B cell (primary cell): ENCODE results near the gene FSIP1. TPM values are rescaled to one million over a fixed set of nuclear protein-coding genes. Genes with fewer than 3 reads are reported as not detected.

Experiments
- ATAC-seq: fragments of 200-7000 bp; cut with Tn5 transposase; one replicate; pipeline ENCODE4 v1.10.0; 2021; ENCODE audit warnings: low read depth, mild to moderate bottlenecking, moderate number of reproducible peaks, moderate library complexity
- CTCF ChIA-PET: fragments of 350-600 bp; sonication (Branson Sonifier 250); formaldehyde crosslinking; loops from one replicate; lab custom pipeline; 2021; ENCODE audit warnings: antibody characterized with exemption, inconsistent platforms; lab: Charles Lee
- POLR2A ChIA-PET: fragments of 350-600 bp; sonication (Branson Sonifier 250); formaldehyde crosslinking; loops from one replicate; lab custom pipeline; 2021; ENCODE audit warnings: antibody characterized with exemption; lab: Charles Lee
- DNase-seq: peaks from one replicate; pipeline ENCODE4 v3.0.0; 2013
- H2AFZ ChIP-seq: 2 replicates; pipeline ENCODE4 v1.6.1; 2012; ENCODE audit warnings: mild to moderate bottlenecking, low read depth, low read length; ENCODE audit not compliant: insufficient read depth, poor library complexity, severe bottlenecking
- H3K27ac ChIP-seq, 2 donors: 1 replicate in 1 of 2; 2 replicates in 1 of 2; pipeline ENCODE4 v1.5.1; 2012 to 2013; ENCODE audit warnings: low read length in 2 of 2, mild to moderate bottlenecking in 2 of 2, moderate library complexity in 1 of 2
- H3K27me3 ChIP-seq, 4 experiments: fragments of 200-600 bp in 1 of 4; sonication (generic) in 1 of 4; replicated peaks in 1 of 4; 1 replicate in 2 of 4; 2 replicates in 2 of 4; pipeline versions ENCODE4 v1.6.1 to v1.7.0; 2013 to 2016; ENCODE audit warnings: low read length in 3 of 4, mild to moderate bottlenecking in 2 of 4, mixed read lengths in 1 of 4, moderate library complexity in 1 of 4; ENCODE audit not compliant: insufficient read depth in 4 of 4, control insufficient read depth in 3 of 4; ENCODE audit errors: control extremely low read depth in 1 of 4
- H3K36me3 ChIP-seq, 2 experiments: replicated peaks in 1 of 2; 1 replicate in 1 of 2; 2 replicates in 1 of 2; pipeline versions ENCODE4 v1.6.1 to v1.7.1; 2013; ENCODE audit warnings: low read length in 1 of 2; ENCODE audit not compliant: insufficient read depth in 2 of 2, control insufficient read depth in 1 of 2; ENCODE audit errors: control extremely low read depth in 1 of 2, extremely low read depth in 1 of 2
- H3K4me1 ChIP-seq, 2 donors: fragments of 200-600 bp in 1 of 2; sonication (generic) in 1 of 2; 1 replicate in 1 of 2; 2 replicates in 1 of 2; pipeline versions ENCODE4 v1.5.1 to v1.6.1; 2013 to 2017; ENCODE audit warnings: low read length in 2 of 2; ENCODE audit not compliant: control insufficient read depth in 2 of 2, insufficient read depth in 2 of 2
- H3K4me2 ChIP-seq: replicated peaks from 2 replicates; pipeline ENCODE3; 2012; ENCODE audit warnings: mild to moderate bottlenecking, low read depth, low read length; ENCODE audit not compliant: poor library complexity, severe bottlenecking
- H3K4me3 ChIP-seq, 5 experiments: fragments of 200-600 bp in 1 of 5; sonication (generic) in 1 of 5; 1 replicate in 3 of 5; 2 replicates in 2 of 5; pipeline versions ENCODE4 v1.5.1 to v1.7.0; 2011 to 2016; ENCODE audit warnings: low read length in 4 of 5, mild to moderate bottlenecking in 4 of 5, low read depth in 2 of 5, control low read depth in 1 of 5, moderate library complexity in 1 of 5; ENCODE audit not compliant: insufficient read depth in 1 of 5; ENCODE audit errors: control extremely low read depth in 1 of 5, extremely low read depth in 1 of 5
- H3K79me2 ChIP-seq: fragments of 200-600 bp; sonication (generic); one replicate; pipeline ENCODE4 v1.6.0; 2016; ENCODE audit warnings: low read length; ENCODE audit not compliant: control insufficient read depth, insufficient read depth
- H3K9ac ChIP-seq: fragments of 200-600 bp; sonication (generic); 2 replicates; pipeline ENCODE4 v1.6.1; 2017; ENCODE audit warnings: mild to moderate bottlenecking, low read length, moderate library complexity
- H3K9me3 ChIP-seq, 3 donors: one replicate each; pipeline versions ENCODE4 v1.6.1 to v1.7.1; 2013; ENCODE audit warnings: low read length in 2 of 3; ENCODE audit not compliant: control insufficient read depth in 2 of 3, insufficient read depth in 1 of 3; ENCODE audit errors: control extremely low read depth in 1 of 3
- H4K20me1 ChIP-seq: 2 replicates; pipeline ENCODE4 v1.6.0; 2012; ENCODE audit warnings: mild to moderate bottlenecking, low read length; ENCODE audit not compliant: insufficient read depth, control insufficient read depth, poor library complexity, severe bottlenecking
- H3K27ac Mint-ChIP-seq: one replicate; pipeline ENCODE4 v1.8.0; 2021; ENCODE audit warnings: mixed read lengths
- H3K27me3 Mint-ChIP-seq: one replicate; pipeline ENCODE4 v1.8.0; 2021; ENCODE audit warnings: mixed read lengths
- H3K4me1 Mint-ChIP-seq: one replicate; pipeline ENCODE4 v1.8.0; 2021; ENCODE audit warnings: mixed read lengths
- H3K4me3 Mint-ChIP-seq: one replicate; pipeline ENCODE4 v1.8.0; 2021; ENCODE audit warnings: mixed read lengths
- H3K9me3 Mint-ChIP-seq: one replicate; pipeline ENCODE4 v1.8.0; 2022; ENCODE audit warnings: mixed read lengths; ENCODE audit not compliant: insufficient read depth
- CTCF ChIP-seq: fragments of 200-600 bp; IDR thresholded peaks from one replicate; pipeline ENCODE4 v1.8.0; 2022; ENCODE audit warnings: antibody characterized with exemption, mild to moderate bottlenecking
- EZH2 ChIP-seq: IDR thresholded peaks from 2 replicates; pipeline ENCODE4 v1.6.1; 2012; ENCODE audit warnings: borderline replicate concordance, low read depth, mild to moderate bottlenecking, moderate library complexity, low read length; ENCODE audit not compliant: insufficient read depth, poor library complexity, severe bottlenecking
- WGBS: methylation state at CpG from one replicate; pipeline ENCODE4 v1.1.5; 2013; ENCODE audit warnings: missing lambda C conversion rate; ENCODE audit not compliant: insufficient coverage; 5-methylcytosine and 5-hydroxymethylcytosine counted together
- intact Hi-C: fragments of 100-400 bp; cut with micrococcal nuclease; formaldehyde crosslinking; loops from one replicate; pipeline ENCODE4 v1.10.0; 2022
- polyA plus RNA-seq: library from polyadenylated mRNA; depleted of rRNA; stranded (reverse); fragments of >200 nt; gene quantifications from 2 replicates; pipeline ENCODE4 v1.2.3, GENCODE V29; 2012
- total RNA-seq, 2 donors: library from RNA; stranded (reverse); fragments of 120-200 nt in 1 of 2; gene quantifications; 1 replicate in 1 of 2; 2 replicates in 1 of 2; pipeline versions ENCODE4 v1.2.3 to v1.2.4, GENCODE V29; 2013 to 2022

FSIP1 gene
- total and polyA plus RNA-seq, 2 donors (not counting 1 experiment from before 2014, with no cell fraction given) = 0.19 to 0.49 TPM

DNA sequence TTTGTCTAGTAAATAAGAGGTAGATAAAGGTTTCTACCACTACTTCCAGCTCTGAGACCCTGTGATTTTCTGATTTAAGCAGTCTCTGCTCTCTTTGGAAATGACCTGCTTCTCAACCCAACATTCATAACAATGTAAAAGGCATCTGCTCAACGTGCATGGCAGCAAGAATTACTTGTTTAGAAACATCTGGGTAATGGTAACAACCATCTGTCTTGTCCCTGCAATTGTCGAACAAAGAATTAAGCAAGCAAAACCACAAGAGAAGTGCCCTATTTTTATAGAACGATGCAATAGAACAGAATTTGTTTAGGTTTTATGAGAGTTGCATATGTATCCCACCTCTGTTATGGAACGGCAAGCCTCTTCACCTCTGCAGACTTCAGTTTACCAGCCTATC, 7.1 kb upstream of the FSIP1 start:
- peaks cover 14% of the 10 kb centered on the region for H3K4me1 Mint-ChIP-seq
- no peak for ATAC-seq
- no peak for DNase-seq
- no peak overlapping the region for H3K27ac Mint-ChIP-seq
- H3K27me3 Mint-ChIP-seq = peaks cover 8% of the 10 kb centered on the region
- no peak overlapping the region for H3K4me3 Mint-ChIP-seq
- Histone ChIP-seq H3K36me3 (peaks cover 0 to 4% of the 10 kb centered on the region in 2 experiments), H2AFZ (no peak overlapping the region), H3K9ac (no peak overlapping the region), H3K4me1 (no peaks in the 10 kb centered on the region), H3K9me3 (no peaks in the 10 kb centered on the region), H3K79me2 (no peaks in the 10 kb centered on the region), H4K20me1 (no peaks in the 10 kb centered on the region), H3K27ac (no peak overlapping the region), H3K4me2 (no peak overlapping the region), H3K27me3 (no peaks in the 10 kb centered on the region), H3K4me3 (no peak overlapping the region)
- POLR2A ChIA-PET = no interaction called here
- CTCF ChIA-PET = interaction anchor here (1.4 to 3.2 kb wide), 4 partner anchors 12 to 547 kb away, joined by 5 to 29 read pairs (median 8); no protein-coding TSS in a partner anchor
- intact Hi-C loops = loop anchor here (5.0 to 10.0 kb wide), 3 partner anchors 373 to 635 kb away; partner anchors contain the start of genes BUB1B and INAFM2
- no peaks in the 10 kb centered on the region for H3K9me3 Mint-ChIP-seq
- no peak for TF ChIP-seq CTCF
- no peak for TF ChIP-seq EZH2
- WGBS = 80% methylated on average over 1 of the region's 4 CpGs

GRCh38 chr15:39788800-39789565, 6.3 kb upstream of the FSIP1 start:
- Histone ChIP-seq H3K79me2 (no peaks in the 10 kb centered on the region), H3K27me3 (no peaks in the 10 kb centered on the region), H3K4me1 (peaks cover under 1 to 3% of the 10 kb centered on the region in 2 donors), H4K20me1 (no peaks in the 10 kb centered on the region), H3K4me3 (no peak overlapping the region), H3K4me2 (no peak overlapping the region), H3K9me3 (no peaks in the 10 kb centered on the region), H3K9ac (no peak overlapping the region), H2AFZ (no peak overlapping the region), H3K27ac (no peak overlapping the region), H3K36me3 (peaks cover 0 to 4% of the 10 kb centered on the region in 2 experiments)
- ATAC-seq = no peak
- intact Hi-C loops = loop anchor here (5.0 to 10.0 kb wide), 3 partner anchors 373 to 636 kb away; partner anchors contain the start of genes BUB1B and INAFM2
- Mint-ChIP-seq H3K4me1 (peaks cover 18% of the 10 kb centered on the region), H3K27me3 (peaks cover 2% of the 10 kb centered on the region), H3K9me3 (no peaks in the 10 kb centered on the region), H3K27ac (no peak overlapping the region), H3K4me3 (no peak overlapping the region)
- TF ChIP-seq CTCF = no peak
- no peak for TF ChIP-seq EZH2
- POLR2A ChIA-PET = no interaction called here
- CTCF ChIA-PET = interaction anchor here (0.7 to 3.2 kb wide), 11 partner anchors 8 to 548 kb away, joined by 3 to 29 read pairs (median 5); no protein-coding TSS in a partner anchor
- DNase-seq = no peak
- 100% methylated on average over 2 of the region's 3 CpGs for WGBS
